H9 (cell line): Measurements from ENCODE around the gene TEC. TPM values are rescaled to one million over a fixed set of nuclear protein-coding genes. Genes with fewer than 3 reads are reported as not detected.

Source experiments
- DNase-seq: peaks from one replicate; pipeline ENCODE4 v3.0.0-alpha.2; 2017
- H2AFZ ChIP-seq: one replicate; pipeline ENCODE4 v1.6.1; 2013; ENCODE audit warnings: mild to moderate bottlenecking, low read length, control low read depth, moderate library complexity
- H2AK5ac ChIP-seq: 2 replicates; pipeline ENCODE4 v1.6.1; 2013; ENCODE audit warnings: low read length, control low read depth, mixed read lengths; ENCODE audit not compliant: insufficient read length
- H2BK120ac ChIP-seq: one replicate; pipeline ENCODE4 v1.6.1; 2013; ENCODE audit warnings: low read depth, mild to moderate bottlenecking, low read length, control low read depth, inconsistent platforms; ENCODE audit not compliant: poor library complexity, severe bottlenecking
- H2BK12ac ChIP-seq: 2 replicates; pipeline ENCODE4 v1.6.1; 2013; ENCODE audit warnings: low read length, control low read depth, mixed read lengths, low read depth; ENCODE audit not compliant: insufficient read length
- H2BK15ac ChIP-seq: 2 replicates; pipeline ENCODE4 v1.6.1; 2013; ENCODE audit warnings: low read depth, low read length, control low read depth
- H2BK20ac ChIP-seq: one replicate; pipeline ENCODE4 v1.6.1; 2013; ENCODE audit warnings: low read depth, mild to moderate bottlenecking, low read length, control low read depth, inconsistent platforms; ENCODE audit not compliant: poor library complexity, severe bottlenecking
- H2BK5ac ChIP-seq: 2 replicates; pipeline ENCODE4 v1.6.1; 2013; ENCODE audit warnings: low read length, control low read depth, mixed read lengths; ENCODE audit not compliant: insufficient read length
- H3K14ac ChIP-seq: 2 replicates; pipeline ENCODE4 v1.6.1; 2013; ENCODE audit warnings: low read length, control low read depth; ENCODE audit not compliant: insufficient read depth
- H3K18ac ChIP-seq: 2 replicates; pipeline ENCODE4 v1.6.1; 2013; ENCODE audit warnings: low read depth, mild to moderate bottlenecking, mixed read lengths, low read length, control low read depth; ENCODE audit not compliant: insufficient read length
- H3K23ac ChIP-seq: 2 replicates; pipeline ENCODE4 v1.6.1; 2013; ENCODE audit warnings: low read length, control low read depth, mixed read lengths, low read depth; ENCODE audit not compliant: insufficient read length
- H3K23me2 ChIP-seq: 2 replicates; pipeline ENCODE4 v1.6.1; 2013; ENCODE audit warnings: low read depth, mild to moderate bottlenecking, mixed read lengths, low read length, control low read depth; ENCODE audit not compliant: insufficient read length, poor library complexity, severe bottlenecking
- H3K27ac ChIP-seq: 2 replicates; pipeline ENCODE4 v1.5.1; 2013; ENCODE audit warnings: low read length, control low read depth, mixed read lengths, low read depth; ENCODE audit not compliant: insufficient read length
- H3K27me3 ChIP-seq: 2 replicates; pipeline ENCODE4 v1.6.1; 2013; ENCODE audit warnings: low read length, control low read depth, inconsistent platforms; ENCODE audit not compliant: insufficient read depth
- H3K4ac ChIP-seq: 2 replicates; pipeline ENCODE4 v1.6.1; 2013; ENCODE audit warnings: low read depth, mild to moderate bottlenecking, control low read depth, inconsistent platforms, low read length, moderate library complexity
- H3K4me1 ChIP-seq: 2 replicates; pipeline ENCODE4 v1.6.1; 2013; ENCODE audit warnings: low read length, control low read depth, inconsistent platforms; ENCODE audit not compliant: insufficient read depth
- H3K4me2 ChIP-seq: 2 replicates; pipeline ENCODE4 v1.6.1; 2013; ENCODE audit warnings: low read length, control low read depth, mixed read lengths; ENCODE audit not compliant: insufficient read length, insufficient read depth
- H3K56ac ChIP-seq: 2 replicates; pipeline ENCODE4 v1.6.1; 2013; ENCODE audit warnings: low read depth, mild to moderate bottlenecking, mixed read lengths, low read length, control low read depth; ENCODE audit not compliant: insufficient read length
- H3K79me1 ChIP-seq: 2 replicates; pipeline ENCODE4 v1.6.1; 2013; ENCODE audit warnings: low read depth, mild to moderate bottlenecking, moderate library complexity, low read length, control low read depth, inconsistent platforms; ENCODE audit not compliant: insufficient read depth, poor library complexity, severe bottlenecking
- H3K79me2 ChIP-seq: 2 replicates; pipeline ENCODE4 v1.6.1; 2013; ENCODE audit warnings: low read length, control low read depth, inconsistent platforms; ENCODE audit not compliant: insufficient read depth
- H3K9ac ChIP-seq: 2 replicates; pipeline ENCODE4 v1.6.1; 2013; ENCODE audit warnings: low read length, control low read depth, mixed read lengths; ENCODE audit not compliant: insufficient read length; ENCODE audit errors: extremely low read depth
- H3K9me3 ChIP-seq: one replicate; pipeline ENCODE4 v1.6.1; 2013; ENCODE audit warnings: low read depth, low read length, inconsistent platforms; ENCODE audit not compliant: control insufficient read depth
- H3T11ph ChIP-seq: one replicate; pipeline ENCODE4 v1.6.1; 2013; ENCODE audit warnings: mild to moderate bottlenecking, low read length, control low read depth, inconsistent platforms
- H4K20me1 ChIP-seq: one replicate; pipeline ENCODE4 v1.6.1; 2013; ENCODE audit not compliant: control insufficient read depth, insufficient read length, insufficient read depth
- H4K5ac ChIP-seq: 2 replicates; pipeline ENCODE4 v1.6.1; 2013; ENCODE audit warnings: low read depth, mild to moderate bottlenecking, mixed read lengths, low read length, control low read depth; ENCODE audit not compliant: insufficient read length
- H4K8ac ChIP-seq: replicated peaks from 2 replicates; pipeline ENCODE4 v1.6.1; 2013; ENCODE audit warnings: low read length, control low read depth, mixed read lengths, low read depth; ENCODE audit not compliant: insufficient read length
- H4K91ac ChIP-seq: 2 replicates; pipeline ENCODE4 v1.6.1; 2013; ENCODE audit warnings: low read depth, mild to moderate bottlenecking, moderate library complexity, mixed read lengths, low read length, control low read depth; ENCODE audit not compliant: insufficient read length
- H3K27ac Mint-ChIP-seq, 3 experiments: 2 replicates in 2 of 3; 3 replicates in 1 of 3; pipeline ENCODE4 v1.8.0; 2020 to 2021; ENCODE audit warnings: mixed read lengths in 3 of 3, mild to moderate bottlenecking in 1 of 3, moderate library complexity in 1 of 3
- H3K27me3 Mint-ChIP-seq: 2 replicates; pipeline ENCODE4 v1.8.0; 2021; ENCODE audit warnings: low read depth, mild to moderate bottlenecking, moderate library complexity, mixed read lengths
- H3K36me3 Mint-ChIP-seq, 3 experiments: 2 replicates in 2 of 3; 3 replicates in 1 of 3; pipeline ENCODE4 v1.8.0; 2020 to 2021; ENCODE audit warnings: low read depth in 3 of 3, mixed read lengths in 3 of 3; ENCODE audit not compliant: insufficient read depth in 1 of 3
- H3K4me1 Mint-ChIP-seq, 2 experiments: 2 replicates each; pipeline ENCODE4 v1.8.0; 2020; ENCODE audit warnings: mixed read lengths in 2 of 2
- H3K4me3 Mint-ChIP-seq, 2 experiments: 2 replicates in 1 of 2; 3 replicates in 1 of 2; pipeline ENCODE4 v1.8.0; 2020 to 2021; ENCODE audit warnings: mild to moderate bottlenecking in 2 of 2, mixed read lengths in 2 of 2, moderate library complexity in 1 of 2
- H3K9me3 Mint-ChIP-seq, 2 experiments: 2 replicates in 1 of 2; 3 replicates in 1 of 2; pipeline ENCODE4 v1.8.0; 2020; ENCODE audit warnings: mild to moderate bottlenecking in 2 of 2, mixed read lengths in 2 of 2, moderate library complexity in 1 of 2
- WGBS: extraction: QIAGEN DNeasy Blood & Tissue Kit; methylation state at CpG from one replicate; pipeline ENCODE4 v1.1.7; 2013; ENCODE audit warnings: missing lambda C conversion rate, low lambda C conversion rate, mixed read lengths; ENCODE audit not compliant: insufficient read length; ENCODE audit errors: extremely low coverage; 5-methylcytosine and 5-hydroxymethylcytosine counted together
- total RNA-seq: library from RNA; stranded (reverse); gene quantifications from 2 replicates; pipeline ENCODE4 v1.2.1, GENCODE V29; 2021
- TF ChIP-seq, protein P1 (sequence below): fragments of 200-600 bp; sonication (generic); conservative IDR thresholded peaks from 3 replicates; pipeline ENCODE4 v1.8.0; 2021; ENCODE audit warnings: antibody characterized with exemption, mild to moderate bottlenecking

The TEC gene
- total RNA-seq, 1 experiment from 2014 or later: 1.8 TPM

GRCh38 chr4:48134081-48134480 is 135.6 kb downstream of the TEC start, which contains the start of gene TXK:
Gene TXK, minus strand, starts transcription at chr4:48134250. Its CDS starts 80 bp downstream, at chr4:48134170.
- peaks cover 7 to 16% of the 10 kb centered on the region in 2 experiments for H3K4me1 Mint-ChIP-seq
- peaks cover 2% of the 10 kb centered on the region; the same call in 1 of the 2 replicates for H3K27me3 Mint-ChIP-seq
- Histone ChIP-seq H3K79me1 (no peaks in the 10 kb centered on the region), H3K4me2 (no peak within 1 kb of the TSS), H3T11ph (no peak within 1 kb of the TSS), H3K4ac (no peak within 1 kb of the TSS), H3K79me2 (no peaks in the 10 kb centered on the region), H2BK120ac (no peak within 1 kb of the TSS), H3K27ac (no peak within 1 kb of the TSS), H2AFZ (no peak within 1 kb of the TSS), H3K9ac (no peak within 1 kb of the TSS), H3K9me3 (no peaks in the 10 kb centered on the region), H3K4me1 (no peaks in the 10 kb centered on the region), H4K8ac (no peak within 1 kb of the TSS), H2BK20ac (no peak within 1 kb of the TSS), H4K91ac (no peak within 1 kb of the TSS), H2BK5ac (no peak within 1 kb of the TSS), H4K5ac (no peak within 1 kb of the TSS), H3K18ac (no peak within 1 kb of the TSS), H2AK5ac (no peak within 1 kb of the TSS), H3K23ac (no peak within 1 kb of the TSS), H3K23me2 (no peaks in the 10 kb centered on the region), H2BK15ac (no peak within 1 kb of the TSS), H4K20me1 (no peaks in the 10 kb centered on the region), H3K27me3 (no peaks in the 10 kb centered on the region), H3K56ac (no peak within 1 kb of the TSS), H3K14ac (no peak within 1 kb of the TSS), H2BK12ac (no peak within 1 kb of the TSS)
- H3K36me3 Mint-ChIP-seq: no peaks in the 10 kb centered on the region; a peak in 4 of 7 replicates
- no peak within 1 kb of the TSS for H3K4me3 Mint-ChIP-seq
- H3K9me3 Mint-ChIP-seq: no peaks in the 10 kb centered on the region
- H3K27ac Mint-ChIP-seq: 0 out of 7 replicates have a peak within 1 kb of the TSS, but pooled peaks of 1 of the 3 experiments have one; percentile 25
- TF ChIP-seq, protein P1, sequence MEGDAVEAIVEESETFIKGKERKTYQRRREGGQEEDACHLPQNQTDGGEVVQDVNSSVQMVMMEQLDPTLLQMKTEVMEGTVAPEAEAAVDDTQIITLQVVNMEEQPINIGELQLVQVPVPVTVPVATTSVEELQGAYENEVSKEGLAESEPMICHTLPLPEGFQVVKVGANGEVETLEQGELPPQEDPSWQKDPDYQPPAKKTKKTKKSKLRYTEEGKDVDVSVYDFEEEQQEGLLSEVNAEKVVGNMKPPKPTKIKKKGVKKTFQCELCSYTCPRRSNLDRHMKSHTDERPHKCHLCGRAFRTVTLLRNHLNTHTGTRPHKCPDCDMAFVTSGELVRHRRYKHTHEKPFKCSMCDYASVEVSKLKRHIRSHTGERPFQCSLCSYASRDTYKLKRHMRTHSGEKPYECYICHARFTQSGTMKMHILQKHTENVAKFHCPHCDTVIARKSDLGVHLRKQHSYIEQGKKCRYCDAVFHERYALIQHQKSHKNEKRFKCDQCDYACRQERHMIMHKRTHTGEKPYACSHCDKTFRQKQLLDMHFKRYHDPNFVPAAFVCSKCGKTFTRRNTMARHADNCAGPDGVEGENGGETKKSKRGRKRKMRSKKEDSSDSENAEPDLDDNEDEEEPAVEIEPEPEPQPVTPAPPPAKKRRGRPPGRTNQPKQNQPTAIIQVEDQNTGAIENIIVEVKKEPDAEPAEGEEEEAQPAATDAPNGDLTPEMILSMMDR: no peak
- no CpG with 5 or more reads among the region's 5 CpGs for WGBS
- no peak for DNase-seq
